ENCODE results near the gene SIL1. TPM values are rescaled to one million over a fixed set of nuclear protein-coding genes. Genes with fewer than 3 reads are reported as not detected.

The SIL1 gene
- total RNA-seq, 2 experiments from 2014 or later, result 26.3 to 27.2 TPM

GRCh38 chr5:138954257-138955012 is 243.7 kb downstream of the SIL1 start:
- POLR2A ChIA-PET, result interaction anchor here (0.5 kb wide), 1 partner anchor 245 kb away, joined by 7 read pairs; no protein-coding TSS in a partner anchor
- CTCF ChIA-PET, result no interaction called here

GRCh38 chr5:138953387-138954256 is 244.5 kb downstream of the SIL1 start:
- ChIA-PET CTCF (no interaction called here), POLR2A (no interaction called here)

- ChIA-PET CTCF (no interaction called here), POLR2A (no interaction called here)
These were observed 245.2 kb downstream of the SIL1 start for GRCh38 chr5:138952962-138953361.

- CTCF ChIA-PET, result no interaction called here
- POLR2A ChIA-PET, result no interaction called here
These were observed 246.0 kb downstream of the SIL1 start for GRCh38 chr5:138951986-138952735.

- ChIA-PET CTCF (no interaction called here), POLR2A (no interaction called here)
These were observed 246.8 kb downstream of the SIL1 start for GRCh38 chr5:138951091-138951985.

GRCh38 chr5:138950421-138951031 is 247.6 kb downstream of the SIL1 start:
- POLR2A ChIA-PET, result no interaction called here
- CTCF ChIA-PET, result no interaction called here

GRCh38 chr5:138949988-138950387 is 248.2 kb downstream of the SIL1 start:
- ChIA-PET POLR2A (no interaction called here), CTCF (no interaction called here)

GRCh38 chr5:138949223-138949574 is 249.0 kb downstream of the SIL1 start:
- ChIA-PET POLR2A (no interaction called here), CTCF (no interaction called here)

- ChIA-PET POLR2A (interaction anchor here (0.5 kb wide), 1 partner anchor 9 kb away, joined by 5 read pairs; no protein-coding TSS in a partner anchor), CTCF (no interaction called here)
These were observed 249.5 kb downstream of the SIL1 start for GRCh38 chr5:138948471-138949222.

GRCh38 chr5:138947780-138948179 is 250.4 kb downstream of the SIL1 start:
- ChIA-PET POLR2A (no interaction called here), CTCF (no interaction called here)

GRCh38 chr5:138946831-138947560 is 251.2 kb downstream of the SIL1 start:
- POLR2A ChIA-PET, result no interaction called here
- CTCF ChIA-PET, result no interaction called here

- ChIA-PET CTCF (no interaction called here), POLR2A (no interaction called here)
These were observed 251.9 kb downstream of the SIL1 start for GRCh38 chr5:138946241-138946623.

GRCh38 chr5:138945421-138946240 is 252.5 kb downstream of the SIL1 start:
- CTCF ChIA-PET, result no interaction called here
- POLR2A ChIA-PET, result no interaction called here

GRCh38 chr5:138944527-138945322 is 253.4 kb downstream of the SIL1 start:
- ChIA-PET CTCF (no interaction called here), POLR2A (no interaction called here)

GRCh38 chr5:138943599-138944173 is 254.5 kb downstream of the SIL1 start:
- ChIA-PET POLR2A (no interaction called here), CTCF (no interaction called here)

GRCh38 chr5:138942861-138943260 is 255.3 kb downstream of the SIL1 start:
- CTCF ChIA-PET, result interaction anchor here (0.6 kb wide), 1 partner anchor 74 kb away, joined by 3 read pairs; no protein-coding TSS in a partner anchor

More at GRCh38 chr5:138942861-138943260, 255.3 kb downstream of the SIL1 start:
- POLR2A ChIA-PET, result no interaction called here

Data from activated CD8-positive, alpha-beta memory T cell treated with anti-CD3 and anti-CD28 coated beads for 36 hours (primary cell).